K562 (cell line): ENCODE measurements around the gene LILRA6. TPM values are rescaled to one million over a fixed set of nuclear protein-coding genes. Genes with fewer than 3 reads are reported as not detected.
A peak's percentile ranks its signal among the peaks of the same experiment; 100 is the strongest.

Experiments used
- CBFA2T2 ChIP-seq: fragments of 450-650 bp; conservative IDR thresholded peaks from 2 replicates; pipeline ENCODE4 v1.6.1; 2017; ENCODE audit warnings: mild to moderate bottlenecking
- MCM3 ChIP-seq: fragments of 450-650 bp; IDR thresholded peaks from 2 replicates; pipeline ENCODE4 v1.6.1; 2016
- MCM7 ChIP-seq, 2 experiments: fragments of 450-650 bp; IDR thresholded peaks; 2 replicates each; pipeline ENCODE4 v1.6.1; 2016 to 2018
- NFRKB ChIP-seq: fragments of 450-650 bp; IDR thresholded peaks from 2 replicates; pipeline ENCODE4 v1.6.1; 2016; ENCODE audit warnings: low read depth
- NR2F6 ChIP-seq: fragments of 450-650 bp; formaldehyde crosslinking; IDR thresholded peaks from 2 replicates; pipeline ENCODE4 v1.4.0; 2020; ENCODE audit warnings: mild to moderate bottlenecking
- RBFOX2 ChIP-seq: fragments of 200-400 bp; formaldehyde crosslinking; IDR thresholded peaks from 2 replicates; pipeline ENCODE4 v1.6.1; 2017; ENCODE audit warnings: low read depth, mild to moderate bottlenecking, low read length, moderate library complexity
- RFX1 ChIP-seq: fragments of 450-650 bp; IDR thresholded peaks from 2 replicates; pipeline ENCODE4 v1.6.1; 2016; ENCODE audit warnings: mild to moderate bottlenecking, moderate library complexity
- RFX7 ChIP-seq: fragments of 250-450 bp; sonication (Bioruptor Pico); IDR thresholded peaks from 2 replicates; pipeline ENCODE4 v1.5.1; 2021; ENCODE audit warnings: mild to moderate bottlenecking
- SNRNP70 ChIP-seq: fragments of 200-400 bp; formaldehyde crosslinking; optimal IDR thresholded peaks from 2 replicates; pipeline ENCODE3; 2017; ENCODE audit warnings: low read depth, low read length
- SPI1 ChIP-seq: IDR thresholded peaks from 2 replicates; pipeline ENCODE4 v1.6.1; 2011; ENCODE audit warnings: low read depth, low read length, control low read depth, borderline replicate concordance
- SRSF3 ChIP-seq: fragments of 200-400 bp; formaldehyde crosslinking; IDR thresholded peaks from 2 replicates; pipeline ENCODE4 v1.6.1; 2016; ENCODE audit warnings: mild to moderate bottlenecking, low read length, moderate library complexity; ENCODE audit not compliant: insufficient read depth
- TEAD1 ChIP-seq, 2 experiments: fragments of 450-650 bp in 1 of 2; sonication (generic) in 1 of 2; formaldehyde crosslinking; IDR thresholded peaks; 2 replicates each; pipeline versions ENCODE4 v1.4.0 to v1.8.0; 2020 to 2022; ENCODE audit warnings: mild to moderate bottlenecking in 2 of 2, missing genetic modification reagents in 1 of 2
- THAP12 ChIP-seq: fragments of 250-450 bp; sonication (Bioruptor Pico); IDR thresholded peaks from 2 replicates; pipeline ENCODE4 v1.9.0; 2021; ENCODE audit warnings: mild to moderate bottlenecking, inconsistent platforms
- TRIM24 ChIP-seq, 2 experiments: fragments of 450-650 bp; IDR thresholded peaks; 2 replicates each; pipeline ENCODE4 v1.6.1; 2016
- ZNF589 ChIP-seq: fragments of 200-800 bp; sonication (Bioruptor generic); IDR thresholded peaks from 2 replicates; pipeline ENCODE4 v1.6.1; 2016; ENCODE audit warnings: low read depth, missing genetic modification characterization, missing compliant biosample characterization
- ZNF780A ChIP-seq: fragments of 250-450 bp; sonication (Bioruptor Pico); IDR thresholded peaks from 2 replicates; pipeline ENCODE4 v1.5.0; 2021; ENCODE audit warnings: mild to moderate bottlenecking
- polyA plus RNA-seq, 8 experiments: library from polyadenylated mRNA; depleted of rRNA in 4 of 8; stranded (reverse) in 5 of 8; unstranded in 3 of 8; fragments of >200 nt; fragmentation: Nextera tagmentation in 2 of 8; fragmentation: Illumina TruSeq in 1 of 8; extraction: Ambion mirVana in 2 of 8; extraction: Trizol in 1 of 8; gene quantifications; 2 replicates each; pipeline versions ENCODE4 v1.2.1 to v1.2.3, GENCODE V29; 2011 to 2014; ENCODE audit warnings: inconsistent platforms in 1 of 8, missing spikeins in 1 of 8
- total RNA-seq, 7 experiments: library from RNA; depleted of rRNA in 6 of 7; stranded (reverse); fragments of >200 nt in 6 of 7; fragmentation: Illumina TruSeq in 2 of 7; extraction: Trizol in 2 of 7; gene quantifications; 2 replicates each; pipeline versions ENCODE4 v1.2.1 to v1.2.3, GENCODE V29; 2011 to 2021; ENCODE audit warnings: low replicate concordance in 1 of 7
- TF ChIP-seq, protein P1 (sequence below): fragments of 250-450 bp; sonication (Bioruptor Pico); IDR thresholded peaks from 2 replicates; pipeline ENCODE4 v1.4.0; 2020; ENCODE audit warnings: mild to moderate bottlenecking
- TF ChIP-seq, protein P2 (sequence below): fragments of 450-650 bp; IDR thresholded peaks from 2 replicates; pipeline ENCODE4 v1.6.1; 2017; ENCODE audit warnings: antibody characterized with exemption
- TF ChIP-seq, protein P3 (sequence below), 2 experiments: fragments of 150-350 bp in 1 of 2; IDR thresholded peaks; 2 replicates each; pipeline ENCODE4 v1.6.1; 2012 to 2016; ENCODE audit warnings: low read depth in 2 of 2, low read length in 2 of 2, mild to moderate bottlenecking in 1 of 2, moderate library complexity in 1 of 2
- TF ChIP-seq, protein P4 (sequence below): fragments of 250-450 bp; sonication (Bioruptor Pico); IDR thresholded peaks from 2 replicates; pipeline ENCODE4 v1.8.0; 2022; ENCODE audit warnings: moderate library complexity, mild to moderate bottlenecking, inconsistent platforms

The LILRA6 gene
- total and polyA plus RNA-seq, 9 of the 15 experiments (the other 6 are each of a cell fraction or from before 2014, with no cell fraction given): 0.03 TPM; not detected in 8

GRCh38 chr19:54189145-54189734, 53.4 kb downstream of the LILRA6 start, which contains the start of gene MBOAT7 (continued):
- TF ChIP-seq, protein P1, sequence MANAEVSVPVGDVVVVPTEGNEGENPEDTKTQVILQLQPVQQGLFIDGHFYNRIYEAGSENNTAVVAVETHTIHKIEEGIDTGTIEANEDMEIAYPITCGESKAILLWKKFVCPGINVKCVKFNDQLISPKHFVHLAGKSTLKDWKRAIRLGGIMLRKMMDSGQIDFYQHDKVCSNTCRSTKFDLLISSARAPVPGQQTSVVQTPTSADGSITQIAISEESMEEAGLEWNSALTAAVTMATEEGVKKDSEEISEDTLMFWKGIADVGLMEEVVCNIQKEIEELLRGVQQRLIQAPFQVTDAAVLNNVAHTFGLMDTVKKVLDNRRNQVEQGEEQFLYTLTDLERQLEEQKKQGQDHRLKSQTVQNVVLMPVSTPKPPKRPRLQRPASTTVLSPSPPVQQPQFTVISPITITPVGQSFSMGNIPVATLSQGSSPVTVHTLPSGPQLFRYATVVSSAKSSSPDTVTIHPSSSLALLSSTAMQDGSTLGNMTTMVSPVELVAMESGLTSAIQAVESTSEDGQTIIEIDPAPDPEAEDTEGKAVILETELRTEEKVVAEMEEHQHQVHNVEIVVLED (CRISPR knock-in tag): 0 out of 2 replicates have a peak, but pooled peaks have one; percentile 15
- no peak for TF ChIP-seq MCM7 (IDR thresholded peaks at IDR 0.05)
- no peak for TF ChIP-seq SRSF3
- TF ChIP-seq ZNF780A (CRISPR knock-in tag): no peak
- TF ChIP-seq NR2F6 (CRISPR knock-in tag): no peak
- TF ChIP-seq NFRKB: no peak
- TF ChIP-seq, protein P2, sequence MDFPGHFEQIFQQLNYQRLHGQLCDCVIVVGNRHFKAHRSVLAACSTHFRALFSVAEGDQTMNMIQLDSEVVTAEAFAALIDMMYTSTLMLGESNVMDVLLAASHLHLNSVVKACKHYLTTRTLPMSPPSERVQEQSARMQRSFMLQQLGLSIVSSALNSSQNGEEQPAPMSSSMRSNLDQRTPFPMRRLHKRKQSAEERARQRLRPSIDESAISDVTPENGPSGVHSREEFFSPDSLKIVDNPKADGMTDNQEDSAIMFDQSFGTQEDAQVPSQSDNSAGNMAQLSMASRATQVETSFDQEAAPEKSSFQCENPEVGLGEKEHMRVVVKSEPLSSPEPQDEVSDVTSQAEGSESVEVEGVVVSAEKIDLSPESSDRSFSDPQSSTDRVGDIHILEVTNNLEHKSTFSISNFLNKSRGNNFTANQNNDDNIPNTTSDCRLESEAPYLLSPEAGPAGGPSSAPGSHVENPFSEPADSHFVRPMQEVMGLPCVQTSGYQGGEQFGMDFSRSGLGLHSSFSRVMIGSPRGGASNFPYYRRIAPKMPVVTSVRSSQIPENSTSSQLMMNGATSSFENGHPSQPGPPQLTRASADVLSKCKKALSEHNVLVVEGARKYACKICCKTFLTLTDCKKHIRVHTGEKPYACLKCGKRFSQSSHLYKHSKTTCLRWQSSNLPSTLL: peak; percentile 96
- TF ChIP-seq RFX1: no peak
- TF ChIP-seq CBFA2T2: no peak
- TF ChIP-seq TRIM24 (IDR thresholded peaks at IDR 0.05): no peak
- TF ChIP-seq THAP12 (CRISPR knock-in tag): peak; percentile 62; the same call in 1 of the 2 replicates
- TF ChIP-seq, protein P3, sequence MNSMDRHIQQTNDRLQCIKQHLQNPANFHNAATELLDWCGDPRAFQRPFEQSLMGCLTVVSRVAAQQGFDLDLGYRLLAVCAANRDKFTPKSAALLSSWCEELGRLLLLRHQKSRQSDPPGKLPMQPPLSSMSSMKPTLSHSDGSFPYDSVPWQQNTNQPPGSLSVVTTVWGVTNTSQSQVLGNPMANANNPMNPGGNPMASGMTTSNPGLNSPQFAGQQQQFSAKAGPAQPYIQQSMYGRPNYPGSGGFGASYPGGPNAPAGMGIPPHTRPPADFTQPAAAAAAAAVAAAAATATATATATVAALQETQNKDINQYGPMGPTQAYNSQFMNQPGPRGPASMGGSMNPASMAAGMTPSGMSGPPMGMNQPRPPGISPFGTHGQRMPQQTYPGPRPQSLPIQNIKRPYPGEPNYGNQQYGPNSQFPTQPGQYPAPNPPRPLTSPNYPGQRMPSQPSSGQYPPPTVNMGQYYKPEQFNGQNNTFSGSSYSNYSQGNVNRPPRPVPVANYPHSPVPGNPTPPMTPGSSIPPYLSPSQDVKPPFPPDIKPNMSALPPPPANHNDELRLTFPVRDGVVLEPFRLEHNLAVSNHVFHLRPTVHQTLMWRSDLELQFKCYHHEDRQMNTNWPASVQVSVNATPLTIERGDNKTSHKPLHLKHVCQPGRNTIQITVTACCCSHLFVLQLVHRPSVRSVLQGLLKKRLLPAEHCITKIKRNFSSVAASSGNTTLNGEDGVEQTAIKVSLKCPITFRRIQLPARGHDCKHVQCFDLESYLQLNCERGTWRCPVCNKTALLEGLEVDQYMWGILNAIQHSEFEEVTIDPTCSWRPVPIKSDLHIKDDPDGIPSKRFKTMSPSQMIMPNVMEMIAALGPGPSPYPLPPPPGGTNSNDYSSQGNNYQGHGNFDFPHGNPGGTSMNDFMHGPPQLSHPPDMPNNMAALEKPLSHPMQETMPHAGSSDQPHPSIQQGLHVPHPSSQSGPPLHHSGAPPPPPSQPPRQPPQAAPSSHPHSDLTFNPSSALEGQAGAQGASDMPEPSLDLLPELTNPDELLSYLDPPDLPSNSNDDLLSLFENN (IDR thresholded peaks at IDR 0.05; ENCODE audit: low read depth in 2 of 2, low read length in 2 of 2): no peak
- no peak for TF ChIP-seq ZNF589 (CRISPR knock-in tag)
- TF ChIP-seq SPI1: 0 out of 2 replicates have a peak, but pooled peaks have one; percentile 1
- TF ChIP-seq TEAD1 (CRISPR knock-in tag; IDR thresholded peaks at IDR 0.05): 0 out of 4 replicates have a peak, but pooled peaks of 1 of the 2 experiments have one; percentile 50
- TF ChIP-seq, protein P4, sequence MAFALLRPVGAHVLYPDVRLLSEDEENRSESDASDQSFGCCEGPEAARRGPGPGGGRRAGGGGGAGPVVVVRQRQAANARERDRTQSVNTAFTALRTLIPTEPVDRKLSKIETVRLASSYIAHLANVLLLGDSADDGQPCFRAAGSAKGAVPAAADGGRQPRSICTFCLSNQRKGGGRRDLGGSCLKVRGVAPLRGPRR: no peak
- TF ChIP-seq SNRNP70: no peak
- TF ChIP-seq RBFOX2: peak; percentile 86
- TF ChIP-seq MCM3: no peak
- no peak for TF ChIP-seq RFX7 (CRISPR knock-in tag)
